Measurements from ENCODE around the gene CCDC71. TPM values are rescaled to one million over a fixed set of nuclear protein-coding genes. Genes with fewer than 3 reads are reported as not detected.

CCDC71 gene
- total and polyA plus RNA-seq, 2 of the 13 experiments (the other 11 are each of a cell fraction or from before 2014, with no cell fraction given), result 9.7 to 14.3 TPM

GRCh38 chr3:49120438-49121131 is 45.5 kb downstream of the CCDC71 start, which contains the start of gene USP19 (continued):
- TF ChIP-seq MLXIP (CRISPR knock-in tag; IDR thresholded peaks at IDR 0.05; ENCODE audit: borderline replicate concordance) (no peak), NONO (IDR thresholded peaks at IDR 0.05) (no peak), NONO (CRISPR knock-in tag; conservative IDR thresholded peaks at IDR 0.05) (peak; percentile 90), ZBTB37 (CRISPR knock-in tag; IDR thresholded peaks at IDR 0.05) (no peak), ZNF614 (CRISPR knock-in tag; IDR thresholded peaks at IDR 0.05; ENCODE audit: borderline replicate concordance) (peak; percentile 90; the same call in 1 of the 2 replicates), FOXA3 (CRISPR knock-in tag; IDR thresholded peaks at IDR 0.05) (peak; percentile 55), GTF3A (CRISPR knock-in tag; conservative IDR thresholded peaks at IDR 0.05) (no peak), RFXANK (CRISPR knock-in tag; IDR thresholded peaks at IDR 0.05) (peak; percentile 70; the same call in 1 of the 2 replicates), ZNF225 (CRISPR knock-in tag; IDR thresholded peaks at IDR 0.05) (no peak), HNF1A (IDR thresholded peaks at IDR 0.05; ENCODE audit: low read depth) (no peak), HNF1A (CRISPR knock-in tag; IDR thresholded peaks at IDR 0.05; ENCODE audit: borderline replicate concordance) (0 out of 2 replicates have a peak, but pooled peaks have one; percentile 1), U2AF2 (IDR thresholded peaks at IDR 0.05; ENCODE audit: low read depth, low read length) (no peak), MIXL1 (CRISPR knock-in tag; IDR thresholded peaks at IDR 0.05) (peak; percentile 42; the same call in 1 of the 2 replicates), NR2F6 (IDR thresholded peaks at IDR 0.05) (no peak), NR2F6 (CRISPR knock-in tag; IDR thresholded peaks at IDR 0.05) (0 out of 2 replicates have a peak, but pooled peaks have one; percentile 13), HDAC1 (CRISPR knock-in tag; IDR thresholded peaks at IDR 0.05) (peak; percentile 97), ELK4 (CRISPR knock-in tag; IDR thresholded peaks at IDR 0.05; ENCODE audit: borderline replicate concordance) (no peak; the same call in 1 of the 2 replicates), TSC22D2 (CRISPR knock-in tag; IDR thresholded peaks at IDR 0.05; ENCODE audit: borderline replicate concordance) (no peak), ZNF256 (CRISPR knock-in tag; conservative IDR thresholded peaks at IDR 0.05) (no peak), SUZ12 (IDR thresholded peaks at IDR 0.05; ENCODE audit: low read depth, low read length) (no peak), TEF (CRISPR knock-in tag; IDR thresholded peaks at IDR 0.05) (no peak)

All from HepG2 (cell line).